Effector memory CD8-positive, alpha-beta T cell (primary cell): ENCODE measurements around the gene LOC101059915.
"Not testable (repeated sequence)": the region's sequence is repeated elsewhere in the genome, so short reads cannot be mapped to it uniquely, and the experiment has no call there.

Experiments used
- ATAC-seq: fragments of 150-1000 bp; cut with Tn5 transposase; replicated peaks from 2 replicates; pipeline ENCODE4 v1.10.0; 2021; ENCODE audit warnings: mild to moderate bottlenecking, moderate library complexity
- DNase-seq, 3 experiments: peaks; one replicate each; pipeline ENCODE4 v3.0.0; 2021
- H3K27ac Mint-ChIP-seq, 2 donors: one replicate each; pipeline ENCODE4 v1.8.0; 2022; ENCODE audit warnings: mild to moderate bottlenecking in 2 of 2, mixed read lengths in 2 of 2, moderate library complexity in 2 of 2
- H3K27me3 Mint-ChIP-seq, 2 donors: one replicate each; pipeline ENCODE4 v1.8.0; 2022; ENCODE audit warnings: mixed read lengths in 2 of 2
- H3K36me3 Mint-ChIP-seq: one replicate; pipeline ENCODE4 v1.8.0; 2022; ENCODE audit warnings: mild to moderate bottlenecking, moderate library complexity, mixed read lengths; ENCODE audit not compliant: insufficient read depth
- H3K4me1 Mint-ChIP-seq, 2 donors: one replicate each; pipeline ENCODE4 v1.8.0; 2022; ENCODE audit warnings: low read depth in 2 of 2, mixed read lengths in 2 of 2
- H3K4me3 Mint-ChIP-seq, 2 donors: one replicate each; pipeline ENCODE4 v1.8.0; 2022; ENCODE audit warnings: mild to moderate bottlenecking in 2 of 2, mixed read lengths in 2 of 2, moderate library complexity in 2 of 2
- H3K9me3 Mint-ChIP-seq, 2 donors: one replicate each; pipeline ENCODE4 v1.8.0; 2022; ENCODE audit warnings: mixed read lengths in 2 of 2

LOC101059915 gene

GRCh38 chrX:71657267-71657666, 10.1 kb upstream of the LOC101059915 start:
- no peak for DNase-seq
- no peak for ATAC-seq
- peaks cover 2 to 5% of the 10 kb centered on the region in 2 donors for H3K4me1 Mint-ChIP-seq
- H3K27ac Mint-ChIP-seq, result no peak overlapping the region
- H3K27me3 Mint-ChIP-seq, result no peaks in the 10 kb centered on the region
- H3K9me3 Mint-ChIP-seq, result no peaks in the 10 kb centered on the region
- H3K36me3 Mint-ChIP-seq, result no peaks in the 10 kb centered on the region
- no peak overlapping the region for H3K4me3 Mint-ChIP-seq

- H3K36me3 Mint-ChIP-seq, result peaks cover 6% of the 10 kb centered on the region
Observed at GRCh38 chrX:71659342-71659741, 8.0 kb upstream of the LOC101059915 start.

DNA sequence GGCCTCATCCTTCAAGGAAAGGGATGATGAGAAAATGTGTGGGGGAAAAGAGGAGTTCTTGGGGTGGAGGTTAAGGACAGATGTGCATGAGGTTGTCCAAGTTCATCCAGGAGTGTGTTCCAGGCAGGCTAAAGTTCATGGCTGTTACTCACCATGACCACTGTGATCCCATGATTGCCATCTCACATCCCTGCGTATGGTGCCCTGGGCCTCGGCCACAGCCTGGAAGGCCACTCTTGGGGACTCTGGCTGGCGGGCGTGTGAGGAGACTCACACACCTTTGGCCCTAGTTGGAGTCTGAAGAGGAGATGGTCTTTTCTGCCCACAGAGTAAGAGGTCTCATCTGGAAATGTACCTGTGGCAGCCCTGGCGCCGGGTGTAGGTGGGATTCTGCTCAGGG, 7.4 kb upstream of the LOC101059915 start:
- peak overlapping the region in 1 of 2 donors; percentile 62 for H3K27ac Mint-ChIP-seq
- peaks cover 6% of the 10 kb centered on the region for H3K36me3 Mint-ChIP-seq
- no peak for DNase-seq
- no peaks in the 10 kb centered on the region for H3K27me3 Mint-ChIP-seq
- peaks cover 9 to 13% of the 10 kb centered on the region in 2 donors for H3K4me1 Mint-ChIP-seq
- no peak overlapping the region for H3K4me3 Mint-ChIP-seq
- H3K9me3 Mint-ChIP-seq, result no peaks in the 10 kb centered on the region
- ATAC-seq, result no peak

More at GRCh38 chrX:71659342-71659741, 8.0 kb upstream of the LOC101059915 start:
- Mint-ChIP-seq H3K4me1 (peaks cover 9 to 13% of the 10 kb centered on the region in 2 donors), H3K27me3 (no peaks in the 10 kb centered on the region), H3K27ac (peak overlapping the region in 1 of 2 donors; percentile 62), H3K9me3 (no peaks in the 10 kb centered on the region), H3K4me3 (no peak overlapping the region)
- DNase-seq (no peak), ATAC-seq (no peak)

DNA sequence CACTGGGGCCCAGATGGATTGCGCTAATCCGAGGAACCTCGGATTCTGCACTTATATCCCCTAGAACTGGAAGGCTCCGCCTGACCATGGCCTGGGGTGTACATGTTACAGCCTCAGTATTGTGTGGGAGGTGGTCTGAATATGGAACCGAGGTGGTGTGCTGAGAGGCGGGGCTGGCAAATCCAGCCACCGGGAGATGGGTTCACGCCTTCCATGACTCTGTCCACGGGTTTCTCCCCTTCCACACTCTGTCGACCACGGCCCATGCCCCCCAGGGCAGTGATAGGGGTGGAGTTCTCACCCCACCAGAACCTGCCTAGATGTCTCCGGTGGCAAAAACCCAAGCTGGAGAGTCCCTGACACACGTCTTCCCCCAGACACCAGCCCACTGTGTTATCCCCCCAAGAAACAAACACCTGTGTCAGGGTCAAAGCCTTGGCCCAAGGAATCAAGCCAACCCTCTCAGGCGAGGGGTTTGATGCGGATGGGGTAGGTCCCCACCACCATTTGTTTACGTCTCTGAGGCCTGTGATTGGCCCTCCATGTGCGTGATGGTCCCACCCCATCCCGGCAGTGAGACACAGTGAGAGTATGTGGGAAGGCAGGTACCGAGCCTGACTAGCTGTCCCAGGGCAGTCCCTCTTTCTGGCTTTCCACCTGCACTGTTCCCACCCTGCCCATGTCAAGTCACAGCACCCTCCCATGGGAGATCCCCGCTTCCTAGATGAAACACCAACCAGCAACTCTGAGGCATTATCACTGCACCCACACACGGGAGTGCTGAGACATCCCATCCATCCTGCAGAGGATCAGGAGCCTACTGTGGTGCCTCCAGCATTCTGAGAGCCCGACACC, 6.6 kb upstream of the LOC101059915 start:
- Mint-ChIP-seq H3K9me3 (no peaks in the 10 kb centered on the region), H3K36me3 (peaks cover 6% of the 10 kb centered on the region), H3K4me3 (no peak overlapping the region), H3K4me1 (peaks cover 9 to 13% of the 10 kb centered on the region in 2 donors), H3K27me3 (no peaks in the 10 kb centered on the region), H3K27ac (no peak overlapping the region)
- DNase-seq (no peak), ATAC-seq (no peak)

DNA sequence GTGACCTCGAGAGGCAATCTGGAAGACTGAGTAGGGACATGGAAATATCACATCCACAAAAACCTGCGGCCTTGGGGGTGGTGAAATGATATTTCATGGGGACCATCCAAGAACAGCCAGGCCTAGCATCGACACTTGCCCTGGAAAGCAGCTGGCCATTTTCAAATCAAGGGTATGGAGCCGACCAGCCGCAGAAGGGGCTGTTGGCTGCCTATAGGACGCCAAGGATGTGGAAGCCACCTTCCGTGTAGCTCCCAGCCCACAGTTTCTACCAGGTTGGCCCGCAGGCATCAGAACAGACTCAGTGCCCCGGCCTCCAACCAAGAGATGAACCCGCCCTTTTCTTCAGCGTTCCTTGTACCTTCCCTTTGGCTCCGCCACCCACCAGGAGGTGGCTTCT, 5.4 kb upstream of the LOC101059915 start:
- H3K27me3 Mint-ChIP-seq, result no peaks in the 10 kb centered on the region
- H3K4me1 Mint-ChIP-seq, result peaks cover 9 to 13% of the 10 kb centered on the region in 2 donors
- H3K36me3 Mint-ChIP-seq, result peaks cover 6% of the 10 kb centered on the region
- no peaks in the 10 kb centered on the region for H3K9me3 Mint-ChIP-seq
- ATAC-seq (no peak), DNase-seq (no peak)
- H3K27ac Mint-ChIP-seq, result peak overlapping the region; percentile 84 to 87
- peak overlapping the region; percentile 72 to 82 for H3K4me3 Mint-ChIP-seq

DNA sequence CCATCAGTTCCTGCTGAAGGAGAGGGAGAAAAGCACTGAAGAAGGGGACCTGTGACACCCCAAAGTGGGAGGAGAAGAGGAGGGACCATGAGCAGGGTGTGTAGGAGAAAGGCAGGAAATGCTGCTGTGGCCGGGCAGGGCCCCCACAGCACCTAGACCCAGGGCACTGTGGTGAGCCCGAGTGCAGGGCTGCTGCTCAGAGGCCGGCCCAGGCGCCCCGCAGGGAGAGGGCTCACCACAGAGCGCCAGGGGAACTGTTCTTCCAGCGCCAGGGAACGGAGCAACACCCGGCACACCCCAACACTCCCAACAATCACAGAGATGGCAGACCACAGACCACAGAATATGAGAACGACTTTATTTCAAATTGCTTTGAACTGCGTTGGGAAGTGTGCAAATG, 4.7 kb upstream of the LOC101059915 start:
- not testable (repeated sequence) for H3K36me3 Mint-ChIP-seq, H3K27me3 Mint-ChIP-seq, H3K9me3 Mint-ChIP-seq
- Mint-ChIP-seq H3K4me1 (peaks cover 9 to 13% of the 10 kb centered on the region in 2 donors), H3K27ac (peak overlapping the region; percentile 84 to 87), H3K4me3 (peak overlapping the region; percentile 72 to 82)
- peak; percentile 61 for ATAC-seq
- DNase-seq, result peak in 2 of 3 experiments; percentile 7

GRCh38 chrX:71663238-71663637, 4.1 kb upstream of the LOC101059915 start:
- H3K27me3 Mint-ChIP-seq, H3K36me3 Mint-ChIP-seq, H3K9me3 Mint-ChIP-seq: not testable (repeated sequence)
- Mint-ChIP-seq H3K4me3 (peak overlapping the region; percentile 72 to 82), H3K4me1 (peaks cover 9 to 13% of the 10 kb centered on the region in 2 donors), H3K27ac (peak overlapping the region; percentile 84 to 87)
- peak; percentile 20 to 36 (median 35) for DNase-seq
- ATAC-seq, result peak; percentile 63

GRCh38 chrX:71664202-71664601, 3.1 kb upstream of the LOC101059915 start:
- not testable (repeated sequence) for H3K27ac Mint-ChIP-seq, H3K36me3 Mint-ChIP-seq, DNase-seq, H3K4me3 Mint-ChIP-seq, H3K9me3 Mint-ChIP-seq, ATAC-seq, H3K27me3 Mint-ChIP-seq
- peaks cover 9 to 13% of the 10 kb centered on the region in 2 donors for H3K4me1 Mint-ChIP-seq

DNA sequence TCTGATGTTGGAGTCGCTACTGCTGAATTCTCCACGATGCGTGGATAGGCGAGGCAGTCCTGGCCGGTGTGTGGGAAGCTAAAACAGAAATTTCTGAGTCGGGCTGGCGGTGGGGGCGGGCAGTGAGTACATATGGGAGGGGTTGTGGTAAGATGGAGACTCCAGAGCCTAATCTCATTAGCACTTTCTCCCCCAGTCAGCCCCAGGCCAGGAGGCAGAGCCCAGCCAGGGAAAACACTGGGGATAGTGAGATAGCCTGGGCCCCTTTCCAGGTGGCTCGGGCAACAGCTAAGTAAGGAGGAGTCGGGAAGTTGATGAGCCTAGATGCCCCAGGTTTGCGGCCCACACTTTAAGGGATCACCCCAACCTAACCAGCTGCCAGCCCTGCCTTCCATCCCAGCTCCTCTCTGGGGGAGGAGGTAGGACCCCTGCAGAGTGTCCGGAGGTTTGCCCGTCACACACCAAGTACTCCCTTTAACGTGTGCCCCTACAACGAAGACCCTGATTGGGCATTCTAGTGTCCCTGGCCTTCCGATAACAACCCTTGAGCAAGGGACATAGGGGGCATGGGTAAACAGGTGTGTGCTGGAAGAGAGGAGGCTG, 2.4 kb upstream of the LOC101059915 start:
- DNase-seq, result no peak
- Mint-ChIP-seq H3K4me3 (no peak overlapping the region), H3K9me3 (no peaks in the 10 kb centered on the region), H3K36me3 (peaks cover 6% of the 10 kb centered on the region), H3K4me1 (peaks cover 9 to 13% of the 10 kb centered on the region in 2 donors), H3K27me3 (no peaks in the 10 kb centered on the region), H3K27ac (no peak overlapping the region)
- ATAC-seq, result no peak

DNA sequence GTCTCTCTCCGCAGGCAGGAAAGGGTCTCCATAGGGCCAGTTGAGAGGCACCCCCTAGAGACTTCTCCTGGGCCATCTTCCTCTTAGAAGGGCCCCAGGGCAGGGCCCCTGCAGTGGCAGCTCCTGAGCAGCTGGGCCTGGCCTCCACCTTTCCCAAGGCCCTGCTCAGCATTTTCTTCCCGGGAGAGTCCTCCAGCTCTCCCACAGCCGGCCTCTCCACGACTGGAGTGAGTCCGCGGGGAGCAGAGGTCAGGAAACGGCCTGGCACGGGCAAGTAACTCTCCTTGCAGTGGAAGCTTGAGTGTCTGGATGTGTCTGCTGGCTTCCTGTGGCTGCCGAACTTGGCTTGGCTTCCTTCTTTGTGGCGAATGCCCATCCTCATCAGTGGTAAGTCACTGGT, 1.6 kb upstream of the LOC101059915 start:
- no peaks in the 10 kb centered on the region for H3K27me3 Mint-ChIP-seq
- DNase-seq (no peak), ATAC-seq (no peak)
- H3K9me3 Mint-ChIP-seq, result no peaks in the 10 kb centered on the region
- H3K4me1 Mint-ChIP-seq, result peaks cover 9 to 12% of the 10 kb centered on the region in 2 donors
- H3K4me3 Mint-ChIP-seq, result no peak overlapping the region
- H3K27ac Mint-ChIP-seq, result no peak overlapping the region
- H3K36me3 Mint-ChIP-seq, result peaks cover 6% of the 10 kb centered on the region

GRCh38 chrX:71666240-71667223, 814 bp upstream of the LOC101059915 start:
- Mint-ChIP-seq H3K9me3 (no peaks in the 10 kb centered on the region), H3K27ac (no peak overlapping the region)

DNA sequence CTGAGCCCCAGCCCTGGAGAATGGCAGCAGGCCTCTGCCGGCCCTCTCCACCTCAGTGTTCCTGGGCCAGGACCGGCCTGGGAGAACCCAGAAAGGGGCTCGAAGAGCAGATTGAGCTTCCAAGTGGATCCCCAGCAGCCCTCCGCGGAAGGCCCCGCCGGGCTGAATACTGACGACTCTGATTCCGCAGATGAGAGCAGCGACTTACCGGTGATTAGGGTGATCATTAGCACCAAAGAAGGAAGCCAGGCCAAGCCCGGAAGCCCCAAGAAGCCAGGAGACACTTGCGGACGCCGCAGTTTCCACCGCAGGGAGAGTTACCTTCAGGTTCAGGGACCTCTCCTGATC, 876 bp downstream of the LOC101059915 start:
- H3K36me3 Mint-ChIP-seq, result no peaks in the 10 kb centered on the region
- H3K27me3 Mint-ChIP-seq, result peaks cover 0 to 15% of the 10 kb centered on the region in 2 donors
- ATAC-seq (no peak), DNase-seq (no peak)
- no peak overlapping the region for H3K27ac Mint-ChIP-seq
- peaks cover 0 to 12% of the 10 kb centered on the region in 2 donors for H3K4me1 Mint-ChIP-seq
- H3K9me3 Mint-ChIP-seq, result no peaks in the 10 kb centered on the region
- H3K4me3 Mint-ChIP-seq, result no peak overlapping the region

More at GRCh38 chrX:71666240-71667223, 814 bp upstream of the LOC101059915 start:
- Mint-ChIP-seq H3K4me1 (peaks cover 9 to 15% of the 10 kb centered on the region in 2 donors), H3K27me3 (peaks cover 0 to 8% of the 10 kb centered on the region in 2 donors), H3K4me3 (no peak overlapping the region), H3K36me3 (peaks cover 6% of the 10 kb centered on the region)
- DNase-seq (no peak), ATAC-seq (no peak)

- Mint-ChIP-seq H3K36me3 (no peaks in the 10 kb centered on the region), H3K9me3 (no peaks in the 10 kb centered on the region), H3K4me1 (peaks cover 0 to 10% of the 10 kb centered on the region in 2 donors), H3K27me3 (peaks cover 0 to 15% of the 10 kb centered on the region in 2 donors), H3K27ac (no peak overlapping the region), H3K4me3 (no peak overlapping the region)
- DNase-seq (no peak), ATAC-seq (no peak)
Observed at GRCh38 chrX:71669492-71669891, 2.1 kb downstream of the LOC101059915 start.
